Type B pancreatic cell (in vitro differentiated cells): ENCODE data around the gene TMEM259. TPM values are rescaled to one million over a fixed set of nuclear protein-coding genes. Genes with fewer than 3 reads are reported as not detected.
A peak's percentile ranks its signal among the peaks of the same experiment; 100 is the strongest.
"Not testable (repeated sequence)": the region's sequence is repeated elsewhere in the genome, so short reads cannot be mapped to it uniquely, and the experiment has no call there.

Experiments used
- DNase-seq: peaks from one replicate; pipeline ENCODE4 v3.0.0; 2021; ENCODE audit warnings: mixed read lengths; ENCODE audit not compliant: unreplicated experiment; ENCODE audit errors: extremely low spot score
- H3K27ac Mint-ChIP-seq: 2 replicates; pipeline ENCODE4 v1.8.0; 2021; ENCODE audit warnings: mild to moderate bottlenecking, mixed read lengths
- H3K27me3 Mint-ChIP-seq: 2 replicates; pipeline ENCODE4 v1.8.0; 2021; ENCODE audit warnings: mixed read lengths
- H3K36me3 Mint-ChIP-seq: 2 replicates; pipeline ENCODE4 v1.8.0; 2021; ENCODE audit warnings: mixed read lengths
- H3K4me1 Mint-ChIP-seq: one replicate; pipeline ENCODE4 v1.8.0; 2021; ENCODE audit warnings: mixed read lengths; ENCODE audit not compliant: unreplicated experiment
- H3K4me3 Mint-ChIP-seq: 2 replicates; pipeline ENCODE4 v1.8.0; 2021; ENCODE audit warnings: mild to moderate bottlenecking, mixed read lengths
- H3K9me3 Mint-ChIP-seq: 2 replicates; pipeline ENCODE4 v1.8.0; 2021; ENCODE audit warnings: mixed read lengths
- total RNA-seq: library from RNA; stranded (reverse); gene quantifications from 2 replicates; pipeline ENCODE4 v1.2.1, GENCODE V29; 2021; ENCODE audit warnings: low replicate concordance
- TF ChIP-seq, protein P1 (sequence below): fragments of 200-600 bp; sonication (generic); conservative IDR thresholded peaks from 2 replicates; pipeline ENCODE4 v1.5.0; 2021; ENCODE audit warnings: antibody characterized with exemption, mild to moderate bottlenecking

TMEM259 gene
- total RNA-seq, 1 donor from 2014 or later, result 173 TPM

DNA sequence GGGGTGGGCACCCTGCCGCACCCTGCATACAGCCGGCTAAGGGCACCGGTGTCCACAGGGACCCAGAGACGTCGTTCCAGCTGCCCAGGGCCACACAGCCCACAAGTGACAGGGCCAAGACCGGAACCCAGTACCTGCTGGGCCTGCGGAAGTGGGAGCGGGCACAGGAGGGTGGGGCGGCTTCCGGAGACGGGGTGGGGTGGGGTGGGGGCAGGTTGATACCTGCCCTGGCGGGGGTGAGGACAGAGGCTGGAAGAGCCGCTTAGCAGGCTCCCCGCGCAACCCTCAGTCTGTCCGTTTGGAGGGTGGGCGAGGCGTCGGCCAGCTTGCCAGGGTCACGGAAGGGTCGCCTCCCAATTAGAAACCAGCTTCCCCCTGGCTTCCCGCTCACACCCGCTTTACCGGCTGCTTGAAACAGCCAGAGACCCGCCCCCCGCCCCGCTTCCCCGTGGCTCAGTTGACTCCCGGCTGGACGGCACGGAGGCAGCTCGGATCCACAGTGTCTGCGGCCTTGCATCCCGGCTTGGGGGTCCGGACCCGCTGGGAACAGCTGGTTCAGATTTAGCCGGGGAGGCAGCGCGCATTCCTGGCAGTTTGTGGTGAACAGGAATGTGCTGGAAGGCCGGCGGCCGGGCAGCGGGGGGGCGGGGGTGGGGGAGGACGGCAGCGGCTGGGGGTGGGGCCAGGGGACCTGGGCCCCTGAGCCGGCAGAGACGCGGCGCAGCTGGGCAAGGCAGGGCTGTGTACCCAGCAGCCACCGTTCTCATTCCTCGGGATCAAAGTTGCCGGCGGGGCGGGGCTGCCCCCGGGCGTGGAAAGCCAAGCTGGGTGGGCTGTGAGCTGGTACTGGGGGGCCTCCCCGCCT is 7.4 kb upstream of the TMEM259 start:
- H3K4me3 Mint-ChIP-seq, result peak overlapping the region; percentile 87
- TF ChIP-seq, protein P1, sequence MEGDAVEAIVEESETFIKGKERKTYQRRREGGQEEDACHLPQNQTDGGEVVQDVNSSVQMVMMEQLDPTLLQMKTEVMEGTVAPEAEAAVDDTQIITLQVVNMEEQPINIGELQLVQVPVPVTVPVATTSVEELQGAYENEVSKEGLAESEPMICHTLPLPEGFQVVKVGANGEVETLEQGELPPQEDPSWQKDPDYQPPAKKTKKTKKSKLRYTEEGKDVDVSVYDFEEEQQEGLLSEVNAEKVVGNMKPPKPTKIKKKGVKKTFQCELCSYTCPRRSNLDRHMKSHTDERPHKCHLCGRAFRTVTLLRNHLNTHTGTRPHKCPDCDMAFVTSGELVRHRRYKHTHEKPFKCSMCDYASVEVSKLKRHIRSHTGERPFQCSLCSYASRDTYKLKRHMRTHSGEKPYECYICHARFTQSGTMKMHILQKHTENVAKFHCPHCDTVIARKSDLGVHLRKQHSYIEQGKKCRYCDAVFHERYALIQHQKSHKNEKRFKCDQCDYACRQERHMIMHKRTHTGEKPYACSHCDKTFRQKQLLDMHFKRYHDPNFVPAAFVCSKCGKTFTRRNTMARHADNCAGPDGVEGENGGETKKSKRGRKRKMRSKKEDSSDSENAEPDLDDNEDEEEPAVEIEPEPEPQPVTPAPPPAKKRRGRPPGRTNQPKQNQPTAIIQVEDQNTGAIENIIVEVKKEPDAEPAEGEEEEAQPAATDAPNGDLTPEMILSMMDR, result no peak
- no peaks in the 10 kb centered on the region for H3K9me3 Mint-ChIP-seq
- H3K4me1 Mint-ChIP-seq, result peaks cover 4% of the 10 kb centered on the region
- DNase-seq, result peak; percentile 87
- H3K27me3 Mint-ChIP-seq, result no peaks in the 10 kb centered on the region
- H3K27ac Mint-ChIP-seq, result peak overlapping the region; percentile 85
- H3K36me3 Mint-ChIP-seq, result peaks cover 8% of the 10 kb centered on the region

DNA sequence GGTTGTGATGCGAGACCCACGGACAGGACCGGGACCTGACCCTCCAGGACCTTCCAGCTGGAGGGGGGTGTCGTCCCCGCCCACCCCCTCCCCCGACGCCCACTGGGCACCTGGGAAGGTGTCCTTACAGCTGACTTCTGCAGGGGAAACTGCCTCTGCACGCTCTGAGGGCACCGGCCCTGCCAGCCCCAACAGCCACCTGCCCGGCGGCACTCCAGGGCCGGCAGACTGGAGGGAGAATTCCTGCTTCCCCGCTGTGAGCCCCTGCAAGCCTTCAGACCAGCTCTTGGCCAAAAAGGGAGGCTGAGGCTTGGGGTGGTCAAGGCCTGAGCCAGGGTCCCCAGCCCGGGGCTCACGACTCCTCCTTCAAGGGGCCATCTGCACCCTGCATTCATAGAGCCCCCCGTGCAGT is 6.7 kb upstream of the TMEM259 start:
- TF ChIP-seq, protein P1, result no peak
- H3K9me3 Mint-ChIP-seq, result no peaks in the 10 kb centered on the region
- H3K4me3 Mint-ChIP-seq, result peak overlapping the region; percentile 94
- no peak for DNase-seq
- peaks cover 4% of the 10 kb centered on the region for H3K4me1 Mint-ChIP-seq
- H3K36me3 Mint-ChIP-seq, result peaks cover 8% of the 10 kb centered on the region
- no peaks in the 10 kb centered on the region for H3K27me3 Mint-ChIP-seq
- H3K27ac Mint-ChIP-seq, result peak overlapping the region; percentile 94

DNA sequence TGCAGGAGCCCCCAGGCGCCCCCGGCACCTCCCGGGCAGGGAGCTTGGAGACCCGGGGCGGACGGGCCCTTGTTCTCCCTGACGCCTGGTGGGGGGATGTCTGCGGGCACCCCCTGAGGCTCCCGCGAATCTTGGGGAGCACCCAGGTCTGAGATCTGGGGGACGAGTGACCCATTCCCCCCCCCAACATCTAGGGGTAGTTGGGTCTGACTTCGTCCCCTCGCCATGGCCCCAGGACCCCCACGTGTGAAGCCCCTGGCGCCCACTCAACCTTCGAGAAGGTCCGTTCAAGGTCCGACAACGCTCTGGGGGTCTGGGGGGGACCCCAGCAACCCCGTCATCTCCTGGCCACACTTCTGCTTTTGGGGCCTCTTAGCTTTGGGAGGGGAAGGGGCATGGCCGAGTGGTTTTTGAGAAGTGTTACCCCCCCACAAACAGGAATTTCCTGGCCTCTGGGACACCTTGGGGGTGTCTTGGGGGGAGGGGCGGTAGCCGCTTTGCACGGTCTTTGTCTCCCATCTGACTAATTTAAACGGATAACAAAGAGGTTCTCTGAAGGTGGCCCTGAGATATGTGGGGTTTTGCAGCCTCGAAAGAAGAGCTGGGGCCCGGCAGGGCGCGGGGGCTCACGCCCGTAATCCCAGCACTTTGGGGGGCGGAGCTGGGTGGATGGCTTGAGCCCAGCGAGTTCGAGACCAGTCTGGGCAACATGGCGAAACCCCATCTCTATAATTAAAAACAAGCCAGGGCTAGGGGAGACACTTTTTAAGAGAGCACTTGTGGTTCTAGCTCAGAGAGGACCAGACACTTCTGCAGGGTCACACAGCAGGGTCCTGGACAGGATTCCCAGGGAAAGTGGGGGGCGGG is 6.1 kb upstream of the TMEM259 start:
- Mint-ChIP-seq H3K4me1 (peaks cover 4% of the 10 kb centered on the region), H3K36me3 (peaks cover 5% of the 10 kb centered on the region), H3K27ac (peak overlapping the region; percentile 94), H3K27me3 (no peaks in the 10 kb centered on the region), H3K9me3 (no peaks in the 10 kb centered on the region), H3K4me3 (peak overlapping the region; percentile 94)
- DNase-seq, result no peak
- TF ChIP-seq, protein P1, result no peak

DNA sequence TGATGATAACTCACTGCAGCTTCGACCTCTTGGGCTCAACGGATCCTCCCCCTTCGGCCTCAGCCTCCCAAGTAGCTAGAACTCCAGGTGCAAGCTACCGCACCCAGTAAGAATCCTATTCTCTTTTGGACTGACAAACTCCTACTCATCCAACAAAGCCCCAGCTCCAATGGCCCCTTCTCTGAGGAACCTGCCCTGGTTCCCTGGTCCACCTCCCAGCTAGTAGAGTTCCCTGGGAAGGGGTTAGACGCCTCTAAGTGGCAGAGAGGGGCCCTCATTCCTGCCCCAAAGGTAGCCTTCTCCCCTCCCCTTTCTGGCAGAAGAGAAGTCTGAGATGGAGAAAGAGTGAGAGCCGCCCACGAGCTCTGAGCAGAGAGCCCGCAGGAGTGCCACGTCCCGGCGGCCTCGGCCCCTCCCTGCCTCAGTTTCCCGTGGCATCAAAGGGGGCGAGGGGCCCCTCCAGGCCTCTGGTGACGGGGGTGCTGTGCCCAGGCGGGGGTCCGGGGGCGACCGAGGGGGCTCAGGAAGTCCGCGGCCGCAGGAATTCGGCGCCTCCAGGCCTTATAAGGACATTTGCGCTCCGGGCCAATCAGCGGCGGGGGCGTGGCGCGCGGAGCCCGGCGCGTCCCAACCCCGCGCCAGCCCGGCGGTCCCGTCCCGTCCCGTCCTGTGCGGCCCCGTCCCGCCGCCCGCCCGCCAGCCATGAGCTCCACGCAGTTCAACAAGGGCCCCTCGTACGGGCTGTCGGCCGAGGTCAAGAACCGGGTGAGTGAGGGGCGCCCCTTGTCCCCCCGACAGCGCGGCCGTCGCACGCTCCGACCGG is 5.2 kb upstream of the TMEM259 start, which contains the start of gene CNN2:
Gene CNN2, plus strand, starts transcription at position 649 of the 823 bp plus-strand sequence. Its CDS starts 54 bp downstream, at position 703.
- Mint-ChIP-seq H3K4me3 (peak within 1 kb of the TSS; percentile 94), H3K36me3 (peaks cover 5% of the 10 kb centered on the region), H3K27ac (peak within 1 kb of the TSS; percentile 95), H3K9me3 (no peaks in the 10 kb centered on the region), H3K27me3 (peaks cover 4% of the 10 kb centered on the region), H3K4me1 (peaks cover 10% of the 10 kb centered on the region)
- TF ChIP-seq, protein P1, result no peak
- peak; percentile 91 for DNase-seq

DNA sequence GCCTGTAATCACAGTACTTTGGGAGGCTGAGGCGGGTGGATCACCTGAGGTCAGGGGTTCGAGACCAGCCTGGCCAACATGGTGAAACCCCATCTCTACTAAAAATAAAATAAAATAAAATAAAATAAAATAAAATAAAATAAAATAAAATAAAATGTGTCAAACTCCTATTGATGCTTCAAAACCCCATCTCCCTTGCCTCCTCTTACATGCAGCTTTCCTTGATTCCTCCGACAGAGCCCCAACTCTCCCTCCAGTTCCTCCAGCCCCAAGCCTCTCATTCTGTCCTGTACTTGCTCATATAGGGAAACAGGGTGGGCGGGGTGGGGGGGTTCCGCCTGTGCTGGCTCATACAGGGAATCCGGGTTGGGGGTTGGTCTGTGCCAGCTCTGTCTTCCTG is 4.2 kb upstream of the TMEM259 start:
- not testable (repeated sequence) for H3K36me3 Mint-ChIP-seq, DNase-seq, H3K9me3 Mint-ChIP-seq, H3K27ac Mint-ChIP-seq, H3K27me3 Mint-ChIP-seq
- peak overlapping the region; percentile 50 for H3K4me3 Mint-ChIP-seq
- peaks cover 10% of the 10 kb centered on the region for H3K4me1 Mint-ChIP-seq

DNA sequence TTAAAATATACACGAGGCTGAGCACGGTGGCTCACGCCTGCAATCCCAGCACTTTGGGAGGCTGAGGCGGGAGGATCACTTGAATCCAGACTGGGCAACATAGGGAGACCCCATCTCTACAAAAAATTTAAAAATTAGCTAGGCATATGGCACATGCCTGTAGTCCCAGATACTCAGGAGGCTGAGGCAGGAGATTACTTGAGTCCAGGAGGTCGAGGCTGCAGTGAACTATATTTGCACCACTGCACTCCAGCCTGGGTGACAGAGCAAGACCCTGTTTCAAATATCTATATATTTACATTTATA is 2.9 kb upstream of the TMEM259 start:
- not testable (repeated sequence) for H3K36me3 Mint-ChIP-seq, DNase-seq, H3K4me1 Mint-ChIP-seq, H3K9me3 Mint-ChIP-seq, H3K27me3 Mint-ChIP-seq
- H3K27ac Mint-ChIP-seq, result peak overlapping the region; percentile 46
- peak overlapping the region; percentile 28 for H3K4me3 Mint-ChIP-seq
